NOMO-1 (cell line): ENCODE data around the gene SEC16A.
A peak's percentile ranks its signal among the peaks of the same experiment; 100 is the strongest.

Experiments used
- DNase-seq, 2 experiments: peaks; one replicate each; lab custom pipeline; 2025; ENCODE audit not compliant: unreplicated experiment in 2 of 2; lab: John Stamatoyannopoulos, UW

The SEC16A gene

DNA sequence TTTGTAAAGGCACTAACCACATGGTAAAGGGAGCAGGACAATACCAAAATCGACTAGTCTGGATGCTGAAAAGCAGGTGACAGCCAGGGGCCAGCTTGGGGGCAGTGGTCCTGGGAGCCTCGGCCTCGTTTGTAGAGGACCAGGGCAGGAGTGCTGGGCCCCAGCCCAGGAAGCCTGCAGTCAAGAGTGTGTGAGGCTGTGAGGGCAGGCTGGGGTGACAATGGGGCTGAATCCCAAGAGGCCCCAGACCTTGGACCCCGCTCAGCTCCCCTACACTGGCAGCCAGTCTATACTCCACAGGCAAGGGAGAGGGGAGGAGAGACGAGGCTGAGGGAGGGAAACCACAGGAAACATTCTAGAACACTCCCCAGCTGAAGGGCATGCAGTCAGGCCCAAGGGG is 40.6 kb downstream of the SEC16A start:
- DNase-seq: no peak

GRCh38 chr9:136441681-136442245 is 41.1 kb downstream of the SEC16A start:
- no peak for DNase-seq

GRCh38 chr9:136441191-136441680 is 41.6 kb downstream of the SEC16A start:
- no peak for DNase-seq

GRCh38 chr9:136439481-136440408 is 43.1 kb downstream of the SEC16A start, which contains the start of gene INPP5E:
TSS of gene INPP5E (minus strand) at chr9:136439845. CDS start at chr9:136439419, 426 bp downstream.
- peak; percentile 49 to 76 for DNase-seq

GRCh38 chr9:136438548-136439480 is 44.0 kb downstream of the SEC16A start:
- peak in 1 of 2 experiments; percentile 14 for DNase-seq

- DNase-seq: no peak
These were observed 44.8 kb downstream of the SEC16A start for GRCh38 chr9:136437839-136438547.

DNA sequence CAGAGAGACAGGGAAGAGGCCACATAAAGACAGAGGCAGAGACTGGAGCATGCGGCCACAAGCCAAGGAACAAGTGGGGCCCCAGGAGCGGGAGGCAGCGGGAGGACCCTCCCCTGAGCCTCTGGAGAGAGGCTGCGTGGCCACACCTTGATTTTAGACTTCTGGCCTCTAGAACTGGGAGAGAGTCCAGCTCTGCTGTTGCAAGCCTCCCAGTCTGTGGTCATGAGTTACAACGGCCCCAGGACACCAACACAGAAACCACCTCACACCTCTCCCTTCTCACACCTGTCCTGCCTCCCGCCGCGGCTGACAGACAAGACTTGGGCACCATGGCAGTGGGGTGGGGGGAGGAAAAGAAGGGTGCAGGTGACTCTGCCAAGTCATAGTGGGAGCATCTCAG is 45.4 kb downstream of the SEC16A start:
- no peak for DNase-seq

DNA sequence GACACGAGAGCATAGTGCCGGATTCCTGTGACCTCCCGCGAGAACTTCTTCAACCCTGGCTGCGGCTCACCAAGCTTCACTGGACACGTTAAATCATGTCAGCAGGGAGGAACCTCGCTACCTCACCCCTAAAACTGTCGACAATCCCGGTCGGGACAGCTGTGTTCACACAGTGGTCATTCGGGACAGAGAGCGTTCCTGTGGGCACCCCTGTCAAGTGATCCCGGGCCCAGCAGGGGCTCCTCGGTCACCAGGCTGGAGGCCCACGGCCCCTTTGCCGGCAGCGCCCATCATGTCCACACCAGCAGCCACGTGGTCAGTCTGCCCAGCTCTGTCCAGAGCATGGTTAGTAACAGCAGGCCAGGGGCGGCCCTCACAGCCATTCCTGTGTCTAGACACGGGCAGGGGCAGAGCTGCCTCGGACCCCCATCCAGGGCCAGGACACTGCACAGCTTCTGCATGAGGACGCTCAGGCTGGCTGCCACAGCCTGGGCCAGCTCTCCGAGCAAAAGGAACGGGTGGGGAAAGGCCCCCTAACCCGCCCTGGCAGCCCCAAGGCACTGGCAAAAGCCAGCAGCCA is 46.7 kb downstream of the SEC16A start:
- DNase-seq: no peak

- no peak for DNase-seq
These were observed 48.2 kb downstream of the SEC16A start for GRCh38 chr9:136434580-136435169.

DNA sequence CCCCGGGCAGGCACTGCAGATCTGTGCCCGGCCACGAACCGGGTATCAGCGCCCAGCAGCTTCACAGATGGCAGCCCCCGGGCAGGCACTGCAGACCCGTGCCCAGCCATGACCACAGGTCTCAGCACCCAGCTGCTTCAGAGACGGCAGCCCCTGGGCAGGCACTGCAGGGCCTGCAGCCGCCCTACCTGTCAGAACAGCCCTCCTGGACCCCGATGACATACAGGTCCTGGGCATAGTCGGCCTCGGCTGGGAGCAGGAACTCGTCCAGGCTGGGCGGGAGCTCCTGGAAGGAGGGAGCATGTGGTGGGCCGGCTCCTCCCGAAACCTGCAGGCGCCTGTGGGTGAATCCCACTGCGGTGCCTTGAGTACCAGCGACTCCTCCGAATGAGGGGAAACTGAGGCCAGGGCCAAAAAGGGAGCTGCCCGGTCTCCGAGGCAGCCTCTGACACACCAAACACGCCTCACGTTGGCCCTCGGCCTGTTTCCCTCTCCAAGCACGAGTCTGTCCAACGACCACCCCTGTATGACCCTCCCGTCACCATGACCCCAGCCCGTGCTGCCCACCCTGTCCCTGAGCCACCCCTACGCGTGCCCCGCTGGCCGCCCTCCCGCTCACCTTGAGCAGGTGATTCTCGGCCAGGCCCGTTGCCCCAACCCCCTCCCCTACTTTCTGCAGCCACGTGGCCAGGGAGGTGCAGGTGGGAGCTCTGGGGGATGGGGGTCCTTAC is 48.8 kb downstream of the SEC16A start:
- DNase-seq: no peak

DNA sequence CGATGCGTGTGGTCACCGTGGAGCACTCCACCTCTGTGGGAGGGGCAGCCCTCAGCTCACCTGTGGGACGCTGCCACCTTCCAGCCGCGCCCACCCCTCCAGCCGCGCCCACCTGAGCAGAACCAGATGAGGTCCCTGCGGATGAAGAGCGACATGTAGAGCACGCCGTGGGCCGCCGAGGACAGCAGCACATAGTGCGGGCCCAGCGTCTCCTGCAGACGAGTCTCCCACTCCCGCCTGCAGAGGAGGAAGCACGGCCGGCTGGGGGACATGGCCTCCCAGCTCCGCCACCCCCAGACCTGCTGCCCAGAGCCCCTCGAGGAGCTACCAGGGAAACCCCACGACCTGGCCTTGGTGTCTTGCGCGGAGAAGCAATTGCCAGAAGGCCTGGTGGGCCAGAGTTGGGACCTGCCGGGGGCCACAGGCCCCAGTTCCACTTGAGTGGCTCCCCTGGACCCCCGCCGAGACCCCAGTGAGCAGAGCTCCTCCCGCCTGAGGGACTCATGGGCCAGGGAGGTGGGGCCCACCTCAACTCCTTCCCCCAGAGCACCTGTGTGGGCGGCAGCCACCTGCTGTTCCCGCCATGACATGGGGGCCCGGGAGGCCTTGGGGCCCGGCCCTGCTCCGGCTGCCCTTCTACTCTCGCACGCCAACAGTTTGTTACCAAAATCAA is 49.7 kb downstream of the SEC16A start:
- DNase-seq: no peak

GRCh38 chr9:136432591-136432990 is 50.2 kb downstream of the SEC16A start:
- no peak for DNase-seq

GRCh38 chr9:136431782-136432350 is 51.0 kb downstream of the SEC16A start:
- DNase-seq: no peak

GRCh38 chr9:136430588-136431234 is 52.1 kb downstream of the SEC16A start:
- no peak for DNase-seq

- DNase-seq: no peak
These were observed 53.0 kb downstream of the SEC16A start for GRCh38 chr9:136429683-136430491.

DNA sequence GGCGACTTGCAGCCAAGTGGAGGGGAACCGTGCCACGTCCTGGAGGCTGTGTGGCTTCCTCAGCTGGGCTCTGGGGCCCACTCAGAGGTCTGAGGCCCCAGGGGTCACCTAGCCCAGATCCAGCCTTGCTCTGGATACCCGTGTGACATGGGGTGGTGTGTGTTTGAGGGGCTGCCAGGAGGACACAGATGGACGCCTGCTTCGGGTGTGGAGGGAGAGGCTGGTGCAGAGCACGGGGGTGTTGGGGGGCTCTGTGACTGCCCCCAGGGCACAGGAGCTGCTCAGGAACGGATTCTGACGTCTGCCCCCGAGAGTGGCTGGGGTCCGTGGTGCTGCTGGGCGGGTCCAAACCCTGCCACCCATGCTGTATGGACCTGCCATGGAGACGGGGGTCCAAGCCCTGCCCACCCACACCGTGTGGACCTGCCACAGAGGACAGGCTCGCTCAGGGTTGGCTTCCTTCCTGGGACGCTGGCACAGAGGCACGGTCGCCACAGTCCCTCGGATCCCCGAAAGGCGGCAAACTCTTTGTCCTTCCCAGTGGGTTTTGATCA is 53.7 kb downstream of the SEC16A start:
- DNase-seq: no peak
